Transverse colon (tissue), 3 donors: ENCODE measurements around the gene MEX3B.

Experiments used
- EP300 ChIP-seq: sonication (generic); formaldehyde crosslinking; IDR thresholded peaks from one replicate; pipeline ENCODE4 v1.6.1; 2017; ENCODE audit warnings: antibody characterized with exemption, low read depth
- POLR2A ChIP-seq: fragments of 450-650 bp; IDR thresholded peaks from one replicate; pipeline ENCODE4 v1.6.1; 2016; ENCODE audit warnings: antibody characterized with exemption, mild to moderate bottlenecking, moderate library complexity
- TF ChIP-seq, protein P1 (sequence below), 5 experiments: fragments of 200-600 bp in 3 of 5; fragments of 450-650 bp in 2 of 5; sonication (generic) in 3 of 5; IDR thresholded peaks; 1 replicate in 2 of 5; 2 replicates in 3 of 5; pipeline ENCODE4 v1.5.1; 2016 to 2017; ENCODE audit warnings: antibody characterized with exemption in 5 of 5, inconsistent platforms in 3 of 5, mild to moderate bottlenecking in 2 of 5, moderate library complexity in 1 of 5

DNA sequence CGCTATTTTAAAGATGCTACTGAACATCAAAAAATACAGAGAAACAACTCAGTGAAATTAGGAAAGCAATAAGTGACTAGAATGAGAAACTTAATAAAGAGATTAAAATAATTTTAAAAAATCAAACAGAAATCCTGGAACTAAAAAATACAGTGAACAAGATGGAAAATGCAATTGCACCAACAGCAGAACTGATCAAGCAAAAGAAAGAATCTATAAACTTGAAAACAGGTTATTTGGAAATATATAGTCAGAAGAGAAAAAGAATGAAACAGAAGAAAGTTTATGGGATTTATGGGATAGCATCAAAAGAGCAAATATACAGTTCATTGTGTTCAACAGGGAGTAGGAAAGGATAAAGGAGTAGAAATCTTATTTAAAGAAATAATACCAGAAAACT is 53.3 kb downstream of the MEX3B start:
- TF ChIP-seq, protein P1, sequence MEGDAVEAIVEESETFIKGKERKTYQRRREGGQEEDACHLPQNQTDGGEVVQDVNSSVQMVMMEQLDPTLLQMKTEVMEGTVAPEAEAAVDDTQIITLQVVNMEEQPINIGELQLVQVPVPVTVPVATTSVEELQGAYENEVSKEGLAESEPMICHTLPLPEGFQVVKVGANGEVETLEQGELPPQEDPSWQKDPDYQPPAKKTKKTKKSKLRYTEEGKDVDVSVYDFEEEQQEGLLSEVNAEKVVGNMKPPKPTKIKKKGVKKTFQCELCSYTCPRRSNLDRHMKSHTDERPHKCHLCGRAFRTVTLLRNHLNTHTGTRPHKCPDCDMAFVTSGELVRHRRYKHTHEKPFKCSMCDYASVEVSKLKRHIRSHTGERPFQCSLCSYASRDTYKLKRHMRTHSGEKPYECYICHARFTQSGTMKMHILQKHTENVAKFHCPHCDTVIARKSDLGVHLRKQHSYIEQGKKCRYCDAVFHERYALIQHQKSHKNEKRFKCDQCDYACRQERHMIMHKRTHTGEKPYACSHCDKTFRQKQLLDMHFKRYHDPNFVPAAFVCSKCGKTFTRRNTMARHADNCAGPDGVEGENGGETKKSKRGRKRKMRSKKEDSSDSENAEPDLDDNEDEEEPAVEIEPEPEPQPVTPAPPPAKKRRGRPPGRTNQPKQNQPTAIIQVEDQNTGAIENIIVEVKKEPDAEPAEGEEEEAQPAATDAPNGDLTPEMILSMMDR (IDR thresholded peaks at IDR 0.05) = no peak
- TF ChIP-seq EP300 (no peak), POLR2A (no peak)
